Gastroesophageal sphincter (tissue), 4 donors: ENCODE measurements around the gene GARIN5A. TPM values are rescaled to one million over a fixed set of nuclear protein-coding genes. Genes with fewer than 3 reads are reported as not detected.

Source experiments
- ATAC-seq: fragments of 150-250 bp; one replicate; pipeline ENCODE4 v1.9.1; 2016; ENCODE audit warnings: mild to moderate bottlenecking, moderate library complexity
- H3K27ac ChIP-seq, 4 donors: fragments of 200-600 bp; sonication (generic) in 3 of 4; 1 replicate in 3 of 4; 2 replicates in 1 of 4; pipeline ENCODE4 v1.5.1; 2016 to 2019
- H3K27me3 ChIP-seq: fragments of 200-600 bp; sonication (generic); one replicate; pipeline ENCODE4 v1.5.1; 2019
- H3K36me3 ChIP-seq, 2 donors: fragments of 200-600 bp; sonication (generic); one replicate each; pipeline ENCODE4 v1.5.1; 2019; ENCODE audit warnings: control low read depth in 1 of 2
- H3K4me1 ChIP-seq, 3 donors: fragments of 200-600 bp; sonication (generic); 1 replicate in 2 of 3; 2 replicates in 1 of 3; pipeline ENCODE4 v1.5.1; 2016 to 2019; ENCODE audit warnings: control low read depth in 2 of 3
- H3K4me3 ChIP-seq, 2 donors: fragments of 200-600 bp; sonication (generic); one replicate each; pipeline ENCODE4 v1.5.1; 2019; ENCODE audit warnings: mild to moderate bottlenecking in 1 of 2, moderate library complexity in 1 of 2
- H3K9me3 ChIP-seq, 3 donors: fragments of 200-600 bp; sonication (generic); one replicate each; pipeline ENCODE4 v1.5.1; 2017 to 2019; ENCODE audit warnings: control low read depth in 2 of 3
- EP300 ChIP-seq: sonication (generic); formaldehyde crosslinking; IDR thresholded peaks from one replicate; pipeline ENCODE4 v1.6.1; 2017; ENCODE audit warnings: antibody characterized with exemption, mild to moderate bottlenecking
- POLR2A ChIP-seq, 2 donors: fragments of 450-650 bp; IDR thresholded peaks; one replicate each; pipeline ENCODE4 v1.6.1; 2017; ENCODE audit warnings: antibody characterized with exemption in 2 of 2, mild to moderate bottlenecking in 2 of 2, moderate library complexity in 1 of 2
- POLR2AphosphoS5 ChIP-seq: sonication (generic); formaldehyde crosslinking; IDR thresholded peaks from one replicate; pipeline ENCODE4 v1.6.1; 2017; ENCODE audit warnings: antibody characterized with exemption
- WGBS, 2 donors: methylation state at CpG; one replicate each; pipeline ENCODE4 v1.1.5; 2018; ENCODE audit warnings: low coverage in 1 of 2; 5-methylcytosine and 5-hydroxymethylcytosine counted together
- total RNA-seq, 4 donors: library from RNA; depleted of rRNA; stranded (reverse); fragments of >200 nt; gene quantifications; one replicate each; pipeline ENCODE4 v1.1.0, GENCODE V29; 2016
- TF ChIP-seq, protein P1 (sequence below), 4 experiments: fragments of 200-600 bp in 2 of 4; fragments of 450-650 bp in 2 of 4; sonication (generic) in 1 of 4; IDR thresholded peaks; one replicate each; pipeline ENCODE4 v1.5.1; 2017 to 2019; ENCODE audit warnings: antibody characterized with exemption in 4 of 4, mild to moderate bottlenecking in 2 of 4, moderate library complexity in 2 of 4

The GARIN5A gene
- total RNA-seq, 4 donors from 2014 or later: 0.78 to 1.7 TPM; not detected in 2

DNA sequence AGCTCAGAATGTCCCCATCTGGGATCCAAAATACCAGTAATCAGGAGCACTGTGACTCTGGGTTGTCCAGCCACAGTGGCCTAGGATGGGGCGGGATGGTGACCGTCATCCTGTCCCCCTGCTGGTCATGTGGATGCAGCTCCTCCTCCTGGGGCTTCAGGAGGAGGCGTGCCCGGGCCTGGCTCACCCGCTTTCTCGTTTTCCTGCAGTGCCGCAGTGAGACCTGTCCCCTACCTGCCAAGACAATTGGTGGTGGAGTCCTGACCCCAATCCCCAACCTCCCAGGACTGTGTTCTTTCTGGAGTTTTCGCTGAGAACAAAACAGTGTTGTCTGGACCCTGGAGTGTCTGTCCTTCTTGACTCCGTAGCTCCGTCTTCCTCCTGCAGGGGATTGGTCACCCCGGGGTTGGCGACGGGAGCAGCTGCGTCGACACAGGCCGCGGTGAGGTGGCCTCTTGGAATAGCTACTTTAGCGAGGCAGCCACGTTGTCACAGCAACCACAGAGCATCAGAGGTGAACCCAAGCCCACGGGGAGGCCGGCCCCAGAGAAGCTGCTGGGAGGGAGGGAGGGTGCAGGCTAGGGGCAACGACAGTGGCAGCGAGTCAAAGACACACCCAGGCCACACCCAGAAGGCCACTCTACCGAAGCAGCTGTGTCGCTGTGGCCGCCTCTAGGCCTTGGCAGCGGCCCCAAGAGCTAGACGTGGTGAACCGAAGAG, 10.5 kb downstream of the GARIN5A start:
- H3K36me3 ChIP-seq: no peaks in the 10 kb centered on the region
- H3K27me3 ChIP-seq: peaks cover 76% of the 10 kb centered on the region
- H3K4me1 ChIP-seq: no peaks in the 10 kb centered on the region
- no peak overlapping the region for H3K4me3 ChIP-seq
- WGBS, 2 donors: 0 to 15% methylated on average over 1 to 8 of the region's 29 CpGs
- TF ChIP-seq, protein P1, sequence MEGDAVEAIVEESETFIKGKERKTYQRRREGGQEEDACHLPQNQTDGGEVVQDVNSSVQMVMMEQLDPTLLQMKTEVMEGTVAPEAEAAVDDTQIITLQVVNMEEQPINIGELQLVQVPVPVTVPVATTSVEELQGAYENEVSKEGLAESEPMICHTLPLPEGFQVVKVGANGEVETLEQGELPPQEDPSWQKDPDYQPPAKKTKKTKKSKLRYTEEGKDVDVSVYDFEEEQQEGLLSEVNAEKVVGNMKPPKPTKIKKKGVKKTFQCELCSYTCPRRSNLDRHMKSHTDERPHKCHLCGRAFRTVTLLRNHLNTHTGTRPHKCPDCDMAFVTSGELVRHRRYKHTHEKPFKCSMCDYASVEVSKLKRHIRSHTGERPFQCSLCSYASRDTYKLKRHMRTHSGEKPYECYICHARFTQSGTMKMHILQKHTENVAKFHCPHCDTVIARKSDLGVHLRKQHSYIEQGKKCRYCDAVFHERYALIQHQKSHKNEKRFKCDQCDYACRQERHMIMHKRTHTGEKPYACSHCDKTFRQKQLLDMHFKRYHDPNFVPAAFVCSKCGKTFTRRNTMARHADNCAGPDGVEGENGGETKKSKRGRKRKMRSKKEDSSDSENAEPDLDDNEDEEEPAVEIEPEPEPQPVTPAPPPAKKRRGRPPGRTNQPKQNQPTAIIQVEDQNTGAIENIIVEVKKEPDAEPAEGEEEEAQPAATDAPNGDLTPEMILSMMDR (IDR thresholded peaks at IDR 0.05): peak in 1 of 4 experiments; percentile 4
- no peak for TF ChIP-seq EP300
- no peak overlapping the region for H3K27ac ChIP-seq
- no peak for ATAC-seq
- H3K9me3 ChIP-seq: no peaks in the 10 kb centered on the region

DNA sequence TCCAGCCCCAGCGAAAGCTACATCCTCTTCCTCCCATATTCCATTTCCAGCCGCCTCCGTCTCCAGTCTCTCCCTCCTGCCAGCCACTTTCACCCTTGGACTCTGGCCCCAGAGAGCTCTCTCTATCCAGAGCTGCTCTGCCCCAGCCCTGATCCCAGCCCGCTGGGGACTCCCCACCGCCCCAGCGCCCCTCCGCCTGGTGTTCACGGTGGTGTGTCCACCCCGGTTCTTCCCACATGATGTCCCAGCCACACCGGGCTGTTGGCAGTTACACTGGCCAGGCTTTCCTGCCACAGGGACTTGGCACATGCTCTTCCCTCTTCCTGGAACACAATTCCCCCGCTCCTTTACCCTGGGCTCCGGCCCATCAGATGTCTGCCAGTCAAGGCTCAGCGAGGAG, 11.6 kb downstream of the GARIN5A start:
- no peak for ATAC-seq

DNA sequence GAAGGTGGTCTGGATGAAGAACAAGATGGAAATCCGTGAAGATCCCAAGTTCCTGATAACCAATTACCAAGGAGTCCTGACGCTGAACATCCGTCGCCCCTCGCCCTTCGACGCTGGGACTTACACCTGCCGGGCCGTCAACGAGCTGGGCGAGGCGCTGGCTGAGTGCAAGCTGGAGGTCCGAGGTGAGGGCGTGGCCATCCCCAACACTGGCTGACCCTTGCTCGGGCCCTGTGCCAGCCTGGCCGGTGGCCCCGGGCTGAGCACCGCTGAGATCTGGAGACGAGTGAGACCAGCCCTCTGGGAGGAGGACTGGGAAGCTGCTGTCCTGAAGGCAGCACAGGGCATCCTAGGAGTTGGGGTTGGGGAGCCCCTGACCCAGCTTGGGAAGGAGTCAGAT, 12.3 kb downstream of the GARIN5A start:
- TF ChIP-seq, protein P1 (IDR thresholded peaks at IDR 0.05): no peak
- TF ChIP-seq POLR2A (IDR thresholded peaks at IDR 0.05) (no peak), POLR2AphosphoS5 (no peak), EP300 (no peak)
- H3K9me3 ChIP-seq: no peaks in the 10 kb centered on the region
- H3K4me1 ChIP-seq: no peaks in the 10 kb centered on the region
- 80 to 100% methylated on average over 3 to 4 of the region's 19 CpGs for WGBS, 2 donors
- peaks cover 90% of the 10 kb centered on the region for H3K27me3 ChIP-seq
- H3K36me3 ChIP-seq: no peaks in the 10 kb centered on the region
- H3K4me3 ChIP-seq: no peak overlapping the region
- no peak for ATAC-seq
- no peak overlapping the region for H3K27ac ChIP-seq

More for the DNA sequence above, 11.6 kb downstream of the GARIN5A start:
- Histone ChIP-seq H3K27ac (no peak overlapping the region), H3K27me3 (peaks cover 87% of the 10 kb centered on the region), H3K4me3 (no peak overlapping the region), H3K4me1 (no peaks in the 10 kb centered on the region), H3K9me3 (no peaks in the 10 kb centered on the region), H3K36me3 (no peaks in the 10 kb centered on the region)
- TF ChIP-seq EP300 (no peak), POLR2AphosphoS5 (no peak), POLR2A (IDR thresholded peaks at IDR 0.05) (no peak)
- TF ChIP-seq, protein P1 (IDR thresholded peaks at IDR 0.05): no peak
- WGBS, 2 donors: 77 to 91% methylated on average over 6 of the region's 13 CpGs

DNA sequence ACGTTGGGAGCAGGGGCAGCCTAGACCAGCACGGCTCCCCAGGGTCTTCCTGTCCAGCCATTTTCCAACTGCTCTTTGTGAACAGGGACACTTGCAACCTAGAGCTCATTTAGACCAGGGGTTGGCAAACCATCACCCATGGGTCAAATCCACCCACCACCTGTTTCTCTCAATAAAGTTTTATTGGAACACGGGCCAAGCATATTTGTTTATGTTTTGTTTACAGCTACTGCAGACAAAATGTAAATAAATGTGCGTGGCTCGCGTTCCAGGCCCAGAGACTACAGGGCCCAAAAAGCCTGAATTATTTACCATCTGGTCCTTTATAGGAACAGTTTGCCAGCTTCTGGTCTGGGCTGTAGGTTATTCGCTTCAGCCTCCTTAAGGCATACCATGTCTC, 13.7 kb downstream of the GARIN5A start:
- Histone ChIP-seq H3K27me3 (peaks cover 92% of the 10 kb centered on the region), H3K4me3 (no peak overlapping the region), H3K27ac (no peak overlapping the region), H3K36me3 (no peaks in the 10 kb centered on the region), H3K9me3 (no peaks in the 10 kb centered on the region), H3K4me1 (no peaks in the 10 kb centered on the region)
- WGBS, 2 donors: 62 to 77% methylated on average over 6 of the region's 7 CpGs
- ATAC-seq: no peak
- TF ChIP-seq POLR2A (IDR thresholded peaks at IDR 0.05): no peak

DNA sequence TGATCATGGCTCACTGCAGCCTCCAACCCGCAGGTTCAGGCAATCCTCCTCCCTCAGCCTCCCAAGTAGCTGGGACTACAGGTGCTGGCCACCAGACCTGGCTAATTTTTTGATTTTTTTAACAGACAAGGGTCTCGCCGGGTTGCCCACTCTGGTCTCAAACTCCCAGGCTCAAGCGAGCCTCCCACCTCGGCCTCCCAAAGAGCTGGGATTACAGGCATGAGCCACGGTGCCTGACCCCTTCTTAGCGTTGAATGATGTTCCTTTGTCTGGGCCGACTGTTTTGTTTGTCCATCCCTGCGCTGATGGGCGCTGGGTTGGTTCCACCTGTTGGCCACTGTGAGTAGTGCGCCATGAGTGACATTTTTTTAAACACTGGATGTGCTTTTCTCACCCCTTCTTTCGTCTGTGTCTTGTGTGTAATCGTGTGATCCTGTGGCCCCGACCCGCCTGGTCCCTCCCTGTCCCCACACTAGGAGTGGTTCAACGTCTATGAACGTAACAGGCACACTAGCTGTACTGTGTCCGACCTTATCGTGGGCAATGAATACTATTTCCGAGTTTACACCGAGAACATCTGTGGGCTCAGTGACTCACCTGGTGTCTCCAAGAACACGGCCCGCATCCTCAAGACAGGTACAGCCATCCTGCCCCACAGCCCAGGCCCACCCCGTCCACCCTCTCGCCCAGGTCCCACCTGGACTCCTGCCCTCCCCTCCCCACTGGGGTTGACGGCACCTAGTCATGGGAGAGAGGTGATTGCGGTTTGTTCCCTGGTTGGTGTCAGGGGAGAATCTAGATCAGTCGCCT, 15.4 kb downstream of the GARIN5A start:
- Histone ChIP-seq H3K36me3 (no peaks in the 10 kb centered on the region), H3K4me1 (no peaks in the 10 kb centered on the region), H3K27ac (no peak overlapping the region), H3K9me3 (no peaks in the 10 kb centered on the region), H3K27me3 (peaks cover 93% of the 10 kb centered on the region), H3K4me3 (no peak overlapping the region)
- WGBS, 2 donors: 3 to 17% methylated on average over 13 to 20 of the region's 28 CpGs
- TF ChIP-seq EP300 (no peak), POLR2A (IDR thresholded peaks at IDR 0.05) (no peak), POLR2AphosphoS5 (no peak)
- TF ChIP-seq, protein P1 (IDR thresholded peaks at IDR 0.05): peak in 3 of 4 experiments; percentile 61 to 84 (median 79)
- ATAC-seq: no peak
